ENCODE measurements around the gene MRPL19. TPM values are rescaled to one million over a fixed set of nuclear protein-coding genes. Genes with fewer than 3 reads are reported as not detected.

The MRPL19 gene
- total RNA-seq, 1 experiment from 2014 or later, result 65.3 TPM

DNA sequence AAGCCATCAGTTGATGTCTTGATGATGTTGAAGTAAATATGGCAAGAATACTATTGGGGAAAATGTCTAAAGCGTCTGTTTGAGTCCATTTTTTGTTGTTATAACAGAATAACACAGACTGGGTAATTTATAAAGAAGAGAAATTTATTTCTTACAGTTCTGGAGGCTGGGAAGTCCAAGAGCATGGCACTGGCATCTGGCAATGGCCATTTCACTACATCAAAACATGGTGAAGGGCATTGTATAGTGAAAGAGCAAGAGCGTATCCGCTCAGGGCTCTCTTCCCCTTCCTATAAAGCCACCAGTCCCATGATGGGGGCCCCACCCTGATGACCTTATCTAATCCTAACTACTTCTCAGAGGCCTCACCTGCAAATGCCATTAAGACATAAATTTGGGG, 29.6 kb upstream of the MRPL19 start:
- no peak overlapping the region for H3K9ac ChIP-seq (ENCODE audit: low read length)
- H3K9me3 ChIP-seq (ENCODE audit: control insufficient read depth in 1 of 2, insufficient read depth in 1 of 2, low read depth in 1 of 2, low read length in 2 of 2), result no peaks in the 10 kb centered on the region
- no peaks in the 10 kb centered on the region for H3K9me2 ChIP-seq (ENCODE audit: insufficient read depth)
- H3K79me2 ChIP-seq (ENCODE audit: insufficient read depth, low read length), result no peaks in the 10 kb centered on the region
- CTCF ChIA-PET, result no interaction called here
- no peak for ATAC-seq
- no peak overlapping the region for H2AFZ ChIP-seq (ENCODE audit: low read depth, low read length, poor library complexity, severe bottlenecking)
- intact Hi-C loops (cut with micrococcal nuclease), result no loop called here
- no peaks in the 10 kb centered on the region for H3K27me3 ChIP-seq (ENCODE audit: insufficient read depth, low read length)
- POLR2A ChIA-PET, result no interaction called here
- TF ChIP-seq ZNF274 (IDR thresholded peaks at IDR 0.05; ENCODE audit: low read depth, low read length) (no peak), JUND (IDR thresholded peaks at IDR 0.05) (no peak), EGR1 (IDR thresholded peaks at IDR 0.05; ENCODE audit: low read depth) (no peak), SP1 (IDR thresholded peaks at IDR 0.05; ENCODE audit: low read depth) (no peak), SRF (IDR thresholded peaks at IDR 0.05; ENCODE audit: low read depth) (no peak), CBX3 (IDR thresholded peaks at IDR 0.05; ENCODE audit: low read depth) (no peak), SIN3A (IDR thresholded peaks at IDR 0.05; ENCODE audit: low read depth) (no peak), RAD21 (IDR thresholded peaks at IDR 0.05; ENCODE audit: low read depth) (no peak), EZH2 (IDR thresholded peaks at IDR 0.05) (no peak), TCF7L2 (IDR thresholded peaks at IDR 0.05; ENCODE audit: borderline replicate concordance, extremely low read depth, insufficient read depth, insufficient read length) (no peak), POLR2A (IDR thresholded peaks at IDR 0.05; ENCODE audit: borderline replicate concordance, extremely low read depth, insufficient read depth, insufficient read length) (no peak)
- TF ChIP-seq, protein P1, sequence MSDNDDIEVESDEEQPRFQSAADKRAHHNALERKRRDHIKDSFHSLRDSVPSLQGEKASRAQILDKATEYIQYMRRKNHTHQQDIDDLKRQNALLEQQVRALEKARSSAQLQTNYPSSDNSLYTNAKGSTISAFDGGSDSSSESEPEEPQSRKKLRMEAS (IDR thresholded peaks at IDR 0.05), result no peak
- TF ChIP-seq, protein P2, sequence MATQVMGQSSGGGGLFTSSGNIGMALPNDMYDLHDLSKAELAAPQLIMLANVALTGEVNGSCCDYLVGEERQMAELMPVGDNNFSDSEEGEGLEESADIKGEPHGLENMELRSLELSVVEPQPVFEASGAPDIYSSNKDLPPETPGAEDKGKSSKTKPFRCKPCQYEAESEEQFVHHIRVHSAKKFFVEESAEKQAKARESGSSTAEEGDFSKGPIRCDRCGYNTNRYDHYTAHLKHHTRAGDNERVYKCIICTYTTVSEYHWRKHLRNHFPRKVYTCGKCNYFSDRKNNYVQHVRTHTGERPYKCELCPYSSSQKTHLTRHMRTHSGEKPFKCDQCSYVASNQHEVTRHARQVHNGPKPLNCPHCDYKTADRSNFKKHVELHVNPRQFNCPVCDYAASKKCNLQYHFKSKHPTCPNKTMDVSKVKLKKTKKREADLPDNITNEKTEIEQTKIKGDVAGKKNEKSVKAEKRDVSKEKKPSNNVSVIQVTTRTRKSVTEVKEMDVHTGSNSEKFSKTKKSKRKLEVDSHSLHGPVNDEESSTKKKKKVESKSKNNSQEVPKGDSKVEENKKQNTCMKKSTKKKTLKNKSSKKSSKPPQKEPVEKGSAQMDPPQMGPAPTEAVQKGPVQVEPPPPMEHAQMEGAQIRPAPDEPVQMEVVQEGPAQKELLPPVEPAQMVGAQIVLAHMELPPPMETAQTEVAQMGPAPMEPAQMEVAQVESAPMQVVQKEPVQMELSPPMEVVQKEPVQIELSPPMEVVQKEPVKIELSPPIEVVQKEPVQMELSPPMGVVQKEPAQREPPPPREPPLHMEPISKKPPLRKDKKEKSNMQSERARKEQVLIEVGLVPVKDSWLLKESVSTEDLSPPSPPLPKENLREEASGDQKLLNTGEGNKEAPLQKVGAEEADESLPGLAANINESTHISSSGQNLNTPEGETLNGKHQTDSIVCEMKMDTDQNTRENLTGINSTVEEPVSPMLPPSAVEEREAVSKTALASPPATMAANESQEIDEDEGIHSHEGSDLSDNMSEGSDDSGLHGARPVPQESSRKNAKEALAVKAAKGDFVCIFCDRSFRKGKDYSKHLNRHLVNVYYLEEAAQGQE (IDR thresholded peaks at IDR 0.05; ENCODE audit: low read depth), result no peak
- TF ChIP-seq, protein P3, sequence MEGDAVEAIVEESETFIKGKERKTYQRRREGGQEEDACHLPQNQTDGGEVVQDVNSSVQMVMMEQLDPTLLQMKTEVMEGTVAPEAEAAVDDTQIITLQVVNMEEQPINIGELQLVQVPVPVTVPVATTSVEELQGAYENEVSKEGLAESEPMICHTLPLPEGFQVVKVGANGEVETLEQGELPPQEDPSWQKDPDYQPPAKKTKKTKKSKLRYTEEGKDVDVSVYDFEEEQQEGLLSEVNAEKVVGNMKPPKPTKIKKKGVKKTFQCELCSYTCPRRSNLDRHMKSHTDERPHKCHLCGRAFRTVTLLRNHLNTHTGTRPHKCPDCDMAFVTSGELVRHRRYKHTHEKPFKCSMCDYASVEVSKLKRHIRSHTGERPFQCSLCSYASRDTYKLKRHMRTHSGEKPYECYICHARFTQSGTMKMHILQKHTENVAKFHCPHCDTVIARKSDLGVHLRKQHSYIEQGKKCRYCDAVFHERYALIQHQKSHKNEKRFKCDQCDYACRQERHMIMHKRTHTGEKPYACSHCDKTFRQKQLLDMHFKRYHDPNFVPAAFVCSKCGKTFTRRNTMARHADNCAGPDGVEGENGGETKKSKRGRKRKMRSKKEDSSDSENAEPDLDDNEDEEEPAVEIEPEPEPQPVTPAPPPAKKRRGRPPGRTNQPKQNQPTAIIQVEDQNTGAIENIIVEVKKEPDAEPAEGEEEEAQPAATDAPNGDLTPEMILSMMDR (IDR thresholded peaks at IDR 0.05 in 2 of 3, conservative IDR thresholded peaks at IDR 0.05 in 1 of 3; ENCODE audit: borderline replicate concordance in 1 of 3, insufficient read depth in 1 of 3, low read depth in 2 of 3, low read length in 2 of 3), result no peak
- TF ChIP-seq, protein P4, sequence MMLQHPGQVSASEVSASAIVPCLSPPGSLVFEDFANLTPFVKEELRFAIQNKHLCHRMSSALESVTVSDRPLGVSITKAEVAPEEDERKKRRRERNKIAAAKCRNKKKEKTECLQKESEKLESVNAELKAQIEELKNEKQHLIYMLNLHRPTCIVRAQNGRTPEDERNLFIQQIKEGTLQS (IDR thresholded peaks at IDR 0.05), result no peak
- H4K20me1 ChIP-seq (ENCODE audit: insufficient read depth), result no peaks in the 10 kb centered on the region
- RAD21 ChIA-PET (ENCODE audit: low non-redundant PET in 1 of 2, low total read pairs in 2 of 2, uncharacterized antibody in 2 of 2, unreplicated experiment in 2 of 2), result no interaction called here
- no peak overlapping the region for H3K4me2 ChIP-seq (ENCODE audit: low read length)
- H3K36me3 ChIP-seq (ENCODE audit: control insufficient read depth in 1 of 2, insufficient read depth in 2 of 2, low read length in 2 of 2), result no peaks in the 10 kb centered on the region
- H3K27ac ChIP-seq (ENCODE audit: low read depth, low read length), result no peak overlapping the region
- DNase-seq (ENCODE audit: low read depth, low spot score), result no peak
- BruUV-seq (replicated peaks), result no TSS peak
- H3K4me3 ChIP-seq (replicated peaks in 1 of 2; ENCODE audit: low read depth in 1 of 2, low read length in 2 of 2), result no peak overlapping the region
- peaks cover 0 to 4% of the 10 kb centered on the region in 2 experiments; a peak in 1 of 4 replicates for H3K4me1 ChIP-seq (ENCODE audit: control insufficient read depth in 1 of 2, insufficient read depth in 2 of 2, low read length in 2 of 2)

Measured in HCT116 (cell line).